Posterior vena cava (tissue), 2 donors: ENCODE results near the gene BUD13. TPM values are rescaled to one million over a fixed set of nuclear protein-coding genes. Genes with fewer than 3 reads are reported as not detected.

ENCODE experiments used
- DNase-seq: peaks from one replicate; pipeline ENCODE4 v3.0.0-alpha.2; 2020; ENCODE audit warnings: low spot score
- intact Hi-C, 2 donors: fragments of 100-400 bp; cut with DNase I; formaldehyde crosslinking; loops; one replicate each; pipeline versions ENCODE4 v1.14.1 to v1.14.2; 2022 to 2023
- total RNA-seq, 2 donors: library from RNA; stranded (reverse); fragmentation: NEBNext Ultra II Directional; extraction: Animal tissue kit (Norgen Biotek cat#: 25700); gene quantifications; one replicate each; pipeline ENCODE4 v1.2.1, GENCODE V29; 2021
- donor health status: DM: yes; HTN: yes; CAD: no.
- donor health status: DM: yes; HTN: yes; CAD: no.

BUD13 gene
- total RNA-seq, 2 donors from 2014 or later = 9.2 to 10.2 TPM

DNA sequence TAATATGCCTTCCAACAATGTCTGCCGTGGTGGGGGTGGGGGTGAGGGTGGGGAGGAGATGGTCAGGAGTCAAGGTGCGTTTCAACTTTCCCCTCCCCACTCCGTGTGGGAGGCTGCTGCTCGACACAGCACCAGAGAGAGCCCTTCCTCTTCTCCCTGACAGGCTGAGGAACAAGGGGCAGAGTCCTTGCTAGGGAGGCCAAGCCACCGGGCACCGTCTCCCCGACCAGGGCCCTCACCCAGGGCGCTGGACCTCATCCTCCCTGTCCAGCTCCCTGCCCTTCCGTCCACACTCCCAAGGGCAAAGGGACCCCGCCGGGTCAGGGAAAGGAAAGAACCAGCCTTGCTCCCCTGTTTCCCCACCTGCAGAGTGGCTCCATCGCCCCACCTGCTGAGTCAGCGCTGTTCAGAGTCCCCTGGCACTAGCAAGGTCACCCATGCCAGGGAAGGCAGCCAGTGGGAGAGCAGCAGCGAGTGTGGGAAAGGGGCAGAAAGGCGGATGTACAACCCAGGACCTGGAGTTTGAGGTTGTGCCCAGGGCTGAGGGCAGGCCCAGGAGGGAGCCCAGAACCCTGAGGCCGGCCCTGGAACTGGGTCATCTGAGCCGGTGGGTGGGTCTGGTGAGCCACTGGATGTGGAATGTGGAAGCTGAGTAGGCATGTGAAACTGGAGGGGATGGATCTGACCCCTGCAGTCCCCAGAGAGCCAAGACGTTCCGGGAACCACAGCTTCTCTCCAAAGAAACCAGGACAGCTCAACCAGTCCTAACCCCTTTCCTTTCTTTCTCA lies 47.2 kb downstream of the BUD13 start:
- intact Hi-C loops = no loop called here
- peak; percentile 85 for DNase-seq

DNA sequence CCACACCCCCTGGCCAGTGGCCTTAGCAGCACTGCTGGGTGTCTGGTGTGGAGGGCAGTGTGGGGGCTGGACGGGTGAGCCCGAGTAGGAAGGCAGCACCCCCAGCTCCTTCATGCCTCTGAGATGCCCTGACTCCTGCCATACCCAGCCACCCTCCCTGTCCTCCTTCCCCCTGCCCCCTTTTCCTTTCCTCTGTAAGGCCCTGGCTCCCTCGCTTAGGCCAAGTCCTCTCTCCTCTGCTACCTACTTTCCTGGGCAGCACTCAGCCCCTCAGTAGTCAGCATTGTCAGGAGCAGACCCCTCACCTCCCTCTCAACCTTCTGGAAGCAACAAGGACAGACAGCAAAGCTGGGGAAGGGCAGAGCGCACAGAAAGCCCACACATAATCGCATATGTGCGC lies 48.0 kb downstream of the BUD13 start:
- peak; percentile 50 for DNase-seq
- intact Hi-C loops = no loop called here

DNA sequence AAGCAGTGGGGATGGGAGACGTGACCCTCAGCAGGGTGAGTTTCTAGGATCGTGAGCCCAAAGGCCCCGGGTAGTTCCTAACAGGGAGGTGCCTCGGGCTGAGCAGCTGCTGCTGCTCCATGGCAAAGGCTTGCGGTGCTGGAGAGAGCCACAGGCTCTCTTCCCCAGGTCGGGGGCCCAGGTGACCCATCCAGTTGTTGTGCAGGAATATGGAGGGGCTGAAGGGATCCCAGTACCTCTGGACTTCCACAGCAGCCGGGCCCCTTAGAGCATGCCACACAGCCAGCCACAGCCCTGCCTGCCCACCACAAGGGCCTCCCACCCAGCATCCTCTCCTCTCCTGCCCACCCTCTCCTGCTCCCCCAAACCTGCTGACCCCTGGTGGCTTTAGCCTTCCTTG lies 49.3 kb downstream of the BUD13 start:
- intact Hi-C loops = no loop called here
- peak; percentile 64 for DNase-seq

DNA sequence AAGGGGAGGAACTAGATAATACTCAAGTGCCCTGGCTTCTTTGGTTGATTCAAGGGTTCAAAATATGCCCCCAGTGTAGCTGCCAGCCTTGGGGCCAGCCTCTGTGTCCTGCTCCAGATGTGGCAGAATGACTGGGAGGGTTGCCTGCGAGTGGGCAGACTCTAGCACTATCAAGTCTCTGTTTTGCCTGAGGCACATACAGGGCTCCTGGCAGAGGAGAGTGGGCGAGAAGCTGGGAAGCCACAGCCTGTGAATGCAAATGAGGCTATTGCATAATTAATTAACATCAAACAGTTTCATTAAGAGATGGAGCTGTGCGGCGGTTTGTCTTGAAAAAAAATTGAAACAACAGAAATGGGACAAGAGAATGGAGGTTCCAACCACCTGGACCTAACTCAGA lies 50.8 kb downstream of the BUD13 start:
- DNase-seq = peak; percentile 41
- intact Hi-C loops = no loop called here

DNA sequence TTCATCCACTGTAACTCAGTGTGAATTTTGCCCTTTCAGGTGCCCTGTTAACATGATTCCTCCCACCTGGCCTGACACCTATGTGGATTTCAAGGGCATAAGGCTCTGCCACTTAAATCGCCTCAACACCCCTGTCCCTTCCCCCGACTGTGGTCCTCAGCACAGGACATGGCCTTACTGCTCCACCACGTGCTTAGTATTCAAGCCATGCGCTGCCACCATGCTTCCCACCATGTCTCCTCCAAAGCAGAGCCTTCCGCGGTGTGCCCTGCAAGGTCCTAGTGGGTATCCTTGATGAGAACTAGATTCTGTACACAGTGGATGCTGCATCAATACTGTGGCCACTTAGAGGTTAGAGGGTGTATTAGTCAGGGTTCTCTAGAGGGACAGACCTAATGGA lies 51.9 kb downstream of the BUD13 start:
- DNase-seq = peak; percentile 52
- intact Hi-C loops = no loop called here

DNA sequence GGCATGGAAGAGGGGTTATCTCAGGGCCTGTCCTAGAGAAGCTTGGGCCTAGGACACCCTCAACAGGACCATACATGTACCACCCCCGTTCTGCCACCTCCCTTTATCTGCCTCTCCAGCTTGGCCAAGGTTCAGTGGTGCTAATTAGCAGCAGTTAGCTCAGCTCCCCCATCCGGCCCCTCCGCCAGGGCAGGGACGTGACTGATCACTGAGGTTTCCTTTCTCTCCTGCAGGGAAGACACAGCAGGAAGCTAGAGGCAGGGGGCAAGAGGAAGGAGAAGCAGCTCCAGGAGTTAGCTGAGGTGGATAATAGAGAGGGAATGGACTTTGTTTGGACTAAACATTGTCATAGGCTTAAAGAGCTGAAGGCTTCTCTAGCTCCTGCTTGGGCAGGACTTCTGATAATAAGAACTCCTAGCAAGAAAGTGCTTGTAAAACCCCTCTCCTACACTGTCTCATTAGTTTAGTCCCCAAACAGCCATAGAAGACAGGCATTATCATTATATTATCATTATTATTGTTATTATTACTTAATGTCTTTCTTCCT lies 53.8 kb downstream of the BUD13 start:
- peak; percentile 55 for DNase-seq
- intact Hi-C loops = no loop called here

DNA sequence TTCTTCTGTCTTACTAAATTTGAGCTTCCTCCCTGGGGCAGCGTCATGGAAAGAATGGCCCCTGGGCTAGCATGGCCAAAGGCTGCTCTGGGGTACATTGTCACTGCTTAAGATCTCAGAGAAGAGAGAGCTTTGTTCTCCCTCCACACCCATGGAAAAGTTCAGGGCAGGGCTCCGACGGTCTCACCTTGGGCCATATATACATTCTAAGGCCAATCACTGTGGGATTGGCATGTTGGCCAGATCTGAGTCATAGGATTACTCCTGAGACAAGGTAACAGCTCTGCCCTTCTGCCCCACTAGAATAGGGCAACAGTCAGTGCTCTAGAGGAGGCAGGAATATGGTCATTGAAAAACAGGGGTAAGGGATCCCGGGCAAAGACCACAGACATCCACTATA lies 56.2 kb downstream of the BUD13 start:
- intact Hi-C loops = no loop called here

DNA sequence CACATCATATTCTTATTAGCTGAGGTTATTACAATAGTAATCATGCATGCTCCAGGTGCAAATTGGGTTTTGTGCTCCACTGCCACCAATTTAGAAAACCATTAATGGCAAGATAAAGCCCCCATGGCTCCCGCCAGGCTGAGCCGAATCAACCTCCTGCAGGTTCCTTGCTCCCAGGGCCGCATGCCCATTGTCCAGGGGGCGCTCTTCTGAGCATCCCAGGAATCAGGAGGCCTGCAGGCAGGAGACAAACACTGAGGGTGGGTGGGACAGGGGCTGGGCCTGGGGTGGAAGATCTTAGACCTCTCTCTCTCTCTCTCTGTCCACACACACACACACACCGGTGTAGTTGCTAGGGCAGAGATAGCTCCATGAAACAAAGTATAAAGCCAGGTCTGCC lies 57.4 kb downstream of the BUD13 start:
- no peak for DNase-seq
- intact Hi-C loops = no loop called here

More for the DNA sequence above, 56.2 kb downstream of the BUD13 start:
- DNase-seq = no peak

DNA sequence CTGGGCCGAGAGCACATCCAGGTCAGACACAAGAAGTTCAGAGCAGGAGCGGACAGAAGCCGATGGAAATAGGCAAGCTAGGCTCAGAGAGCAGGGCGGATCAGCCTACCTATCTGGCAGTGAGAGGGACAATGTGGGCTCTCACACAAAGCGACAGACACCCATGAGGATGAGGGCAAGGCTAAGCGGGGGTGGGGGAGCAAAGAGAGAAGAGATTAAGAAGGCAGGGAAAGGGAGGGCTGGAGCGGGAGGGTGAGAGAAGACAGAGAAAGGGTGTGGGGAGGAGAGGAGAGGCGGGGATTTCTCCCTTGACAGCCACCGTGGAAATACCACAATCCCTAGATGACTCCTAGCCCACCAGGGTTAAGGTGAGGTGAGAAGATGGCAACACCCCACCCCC lies 57.9 kb downstream of the BUD13 start:
- intact Hi-C loops = no loop called here
- no peak for DNase-seq

DNA sequence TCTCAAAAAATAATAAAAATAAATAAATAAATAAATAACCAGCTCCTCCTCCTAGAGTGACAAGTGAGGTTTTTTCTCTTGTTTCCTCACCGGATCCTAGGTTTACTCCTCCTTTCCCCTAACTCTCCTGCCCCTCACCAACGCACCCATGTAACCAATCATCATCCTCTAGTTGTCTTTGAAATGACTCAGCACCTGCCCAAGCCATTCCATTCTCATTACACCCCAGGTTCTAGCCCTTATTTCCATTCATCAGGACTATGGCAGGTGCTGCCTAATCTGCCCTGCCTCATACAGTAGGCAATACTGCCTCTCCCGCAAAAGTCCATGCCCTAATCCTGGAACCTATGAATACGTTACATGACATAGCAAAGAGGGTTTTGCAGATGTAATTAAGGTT lies 60.4 kb downstream of the BUD13 start:
- no peak for DNase-seq
- intact Hi-C loops = no loop called here

DNA sequence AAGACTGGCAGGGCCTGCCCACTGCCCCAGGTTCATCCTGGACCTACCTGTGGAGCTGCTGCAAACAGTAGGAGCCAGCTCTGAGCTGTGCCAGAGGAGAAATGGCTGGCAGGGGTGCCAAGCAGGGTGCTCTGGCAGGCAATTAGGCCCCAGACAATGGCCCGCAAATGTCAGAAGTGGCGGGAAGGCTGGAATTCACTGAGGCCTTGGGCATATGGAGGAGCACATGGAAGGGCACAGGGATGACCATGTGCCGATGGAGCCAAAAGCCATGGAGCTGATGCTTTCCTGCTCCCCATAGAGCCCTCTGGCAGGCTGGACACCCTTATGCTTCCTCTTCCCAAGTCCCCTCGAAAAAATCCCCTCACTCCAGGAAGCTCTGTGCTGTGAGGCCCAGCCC lies 62.0 kb downstream of the BUD13 start:
- intact Hi-C loops = no loop called here

DNA sequence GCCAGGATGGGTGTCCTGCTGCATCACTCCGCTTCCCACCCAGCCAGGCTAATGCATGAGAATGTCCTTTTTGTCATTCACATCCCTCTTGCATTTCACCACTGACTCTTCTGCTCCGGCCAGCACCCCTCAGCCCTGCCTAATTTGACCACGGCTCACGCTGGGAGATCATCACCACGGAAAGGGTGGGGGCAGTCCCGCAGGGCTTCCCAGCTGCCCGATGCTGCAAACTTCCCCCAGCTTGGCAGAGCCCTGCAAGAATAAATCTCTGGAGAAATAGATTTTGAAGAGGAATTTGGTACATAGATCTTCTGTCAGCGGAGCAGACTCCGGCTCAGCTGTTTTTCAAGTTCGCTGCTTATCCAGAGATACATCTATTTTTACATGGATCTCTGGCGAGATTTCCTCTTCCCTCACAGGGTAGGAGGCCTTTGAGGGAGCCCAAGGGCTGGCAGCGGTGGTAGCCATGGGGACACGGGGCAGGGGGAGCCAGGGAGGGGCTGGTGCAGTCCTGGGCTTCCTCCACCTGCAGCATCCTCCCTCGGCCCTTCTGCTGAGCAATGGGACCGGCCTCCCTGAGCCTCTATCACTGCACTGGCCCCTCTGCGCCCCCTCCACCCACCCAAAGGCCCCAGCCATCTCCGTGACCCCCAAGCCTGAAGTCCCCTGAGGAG lies 62.6 kb downstream of the BUD13 start:
- DNase-seq = no peak
- intact Hi-C loops = no loop called here

More for the DNA sequence above, 62.0 kb downstream of the BUD13 start:
- no peak for DNase-seq

DNA sequence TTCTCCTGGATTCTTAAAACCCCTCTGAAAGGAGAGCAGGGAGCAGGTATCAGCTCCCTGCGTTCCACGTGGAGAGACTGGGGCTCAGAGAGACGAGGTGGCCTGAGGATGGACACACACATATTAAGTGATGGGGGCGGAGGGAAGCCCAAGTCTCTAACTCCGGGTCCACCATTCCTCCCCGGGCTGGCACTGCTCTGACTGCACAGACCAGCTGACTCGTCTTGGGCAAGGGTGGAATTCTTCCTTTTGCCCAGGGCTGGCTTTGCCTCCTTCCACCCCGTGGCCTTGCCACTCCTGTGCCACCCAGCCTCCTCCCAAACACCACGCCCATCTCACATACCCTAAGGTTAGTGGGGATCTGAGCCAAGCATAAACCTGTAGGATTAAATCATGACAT lies 65.0 kb downstream of the BUD13 start:
- intact Hi-C loops = no loop called here
- DNase-seq = peak; percentile 46

DNA sequence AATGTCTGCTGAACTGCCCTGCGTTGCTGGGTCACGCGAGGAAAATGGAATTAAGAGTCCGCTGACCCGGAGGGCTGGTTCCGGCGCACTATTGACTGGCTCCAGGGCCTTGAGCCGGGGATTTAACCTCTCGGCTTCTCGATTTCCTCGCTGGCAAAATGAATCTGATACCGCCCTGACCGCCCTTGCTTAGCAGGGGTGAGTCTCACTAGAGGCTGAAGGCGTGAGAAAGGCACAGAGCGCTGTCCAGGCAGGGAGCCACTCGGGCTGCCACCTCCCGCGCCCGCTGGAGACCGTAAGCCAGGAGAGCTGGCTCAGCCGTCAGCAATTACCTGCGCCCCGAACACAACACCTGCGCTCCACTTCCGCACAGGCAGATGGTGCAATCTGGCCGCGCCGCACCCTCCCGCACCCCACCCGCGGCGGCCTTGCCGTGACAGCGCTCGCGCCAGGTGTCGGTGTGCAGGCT lies 65.6 kb downstream of the BUD13 start:
- peak; percentile 70 for DNase-seq
- intact Hi-C loops = no loop called here

DNA sequence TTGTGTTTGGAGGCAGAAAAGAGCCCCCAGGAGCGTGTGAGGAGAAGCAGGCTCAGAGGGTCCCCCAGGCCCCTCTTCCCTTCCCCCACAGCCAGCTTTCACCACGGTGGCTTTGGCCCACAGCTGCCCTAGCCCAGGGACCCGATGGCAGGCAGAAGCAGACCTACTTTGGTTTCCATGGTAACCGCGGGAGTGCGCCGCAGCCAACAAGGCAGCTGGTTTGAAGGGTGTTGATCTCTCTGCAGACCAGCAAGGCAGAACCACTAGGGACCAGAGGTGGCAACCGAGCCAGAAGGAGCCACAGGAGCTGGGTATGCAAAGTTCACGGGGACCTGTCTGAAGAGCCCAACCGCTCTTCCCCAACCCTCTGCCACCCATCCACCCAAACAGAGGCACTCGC lies 69.4 kb downstream of the BUD13 start:
- peak; percentile 50 for DNase-seq

DNA sequence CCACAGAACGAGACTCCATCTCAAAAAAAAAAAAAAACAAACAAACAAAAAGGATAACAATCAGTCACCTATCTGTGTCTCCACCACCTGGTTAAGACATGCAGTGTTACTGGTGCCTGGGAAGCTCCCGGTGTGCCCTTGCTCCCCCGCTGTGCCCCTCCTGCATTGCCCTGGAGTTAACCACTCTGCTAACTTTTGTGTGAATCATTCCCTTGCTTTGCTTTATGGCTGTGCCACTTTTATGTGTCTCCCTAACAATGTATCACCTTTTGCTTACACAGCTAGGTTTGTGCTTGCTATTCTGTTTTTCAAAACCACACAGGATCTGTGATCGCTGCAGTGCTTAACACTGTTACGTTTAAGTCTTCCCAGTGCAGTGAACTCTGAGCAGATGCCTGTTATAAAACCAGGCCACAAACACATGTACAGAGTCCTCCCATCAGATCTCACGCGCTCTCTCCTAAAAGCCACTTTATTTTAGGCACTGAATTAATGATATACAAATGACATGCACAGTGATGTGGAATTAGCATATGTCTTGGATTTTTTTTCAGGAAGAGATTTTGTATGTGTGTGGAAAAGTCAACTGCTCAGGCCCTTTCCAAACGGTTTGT lies 69.9 kb downstream of the BUD13 start:
- intact Hi-C loops = no loop called here
- DNase-seq = peak; percentile 60

More for the DNA sequence above, 69.4 kb downstream of the BUD13 start:
- intact Hi-C loops = no loop called here

DNA sequence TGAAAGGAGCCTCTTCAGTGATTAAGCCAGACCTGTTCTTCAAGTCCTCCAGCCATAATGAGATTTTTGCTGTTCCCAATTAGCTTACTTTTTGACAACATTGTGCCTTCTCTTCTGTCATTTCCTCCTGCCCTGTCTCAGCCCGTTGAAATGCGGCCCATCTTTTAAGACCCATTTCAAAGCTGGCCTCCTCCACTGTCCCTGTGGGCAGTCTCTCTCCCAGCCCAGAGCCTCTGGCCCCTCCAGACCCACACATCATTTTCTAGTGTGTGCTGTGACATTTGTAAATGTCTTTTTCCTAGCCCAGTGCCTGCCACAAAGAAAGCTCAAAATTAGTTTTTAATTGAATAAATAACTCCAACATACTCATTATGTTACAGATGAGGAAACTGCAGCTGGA lies 70.9 kb downstream of the BUD13 start:
- intact Hi-C loops = no loop called here

DNA sequence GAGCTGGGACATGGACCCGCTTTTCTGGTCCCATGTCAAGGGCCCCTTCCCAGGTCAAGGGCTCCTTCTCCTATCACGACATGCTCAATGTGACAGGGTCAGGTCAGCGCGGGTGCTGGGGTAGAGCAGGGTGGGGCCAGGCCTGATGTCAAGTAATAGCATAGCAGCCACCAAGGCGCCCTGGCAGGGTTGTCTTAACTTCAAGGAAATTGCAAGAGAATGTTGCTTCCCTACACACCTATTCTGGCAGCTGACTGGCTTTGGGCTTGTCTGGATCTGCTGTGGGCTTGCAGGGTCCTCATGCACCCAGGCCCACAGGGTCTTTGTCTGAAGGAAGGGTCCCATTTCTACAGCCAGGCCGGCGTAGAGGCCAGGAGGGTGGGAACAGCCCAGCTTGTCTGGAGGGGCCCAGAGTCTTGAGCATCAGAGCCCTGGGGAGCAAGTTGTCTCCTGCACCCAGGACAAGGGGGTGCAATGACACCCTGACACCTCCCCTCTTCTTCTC lies 71.4 kb downstream of the BUD13 start:
- intact Hi-C loops = no loop called here
- peak; percentile 56 for DNase-seq

More for the DNA sequence above, 70.9 kb downstream of the BUD13 start:
- DNase-seq = no peak

DNA sequence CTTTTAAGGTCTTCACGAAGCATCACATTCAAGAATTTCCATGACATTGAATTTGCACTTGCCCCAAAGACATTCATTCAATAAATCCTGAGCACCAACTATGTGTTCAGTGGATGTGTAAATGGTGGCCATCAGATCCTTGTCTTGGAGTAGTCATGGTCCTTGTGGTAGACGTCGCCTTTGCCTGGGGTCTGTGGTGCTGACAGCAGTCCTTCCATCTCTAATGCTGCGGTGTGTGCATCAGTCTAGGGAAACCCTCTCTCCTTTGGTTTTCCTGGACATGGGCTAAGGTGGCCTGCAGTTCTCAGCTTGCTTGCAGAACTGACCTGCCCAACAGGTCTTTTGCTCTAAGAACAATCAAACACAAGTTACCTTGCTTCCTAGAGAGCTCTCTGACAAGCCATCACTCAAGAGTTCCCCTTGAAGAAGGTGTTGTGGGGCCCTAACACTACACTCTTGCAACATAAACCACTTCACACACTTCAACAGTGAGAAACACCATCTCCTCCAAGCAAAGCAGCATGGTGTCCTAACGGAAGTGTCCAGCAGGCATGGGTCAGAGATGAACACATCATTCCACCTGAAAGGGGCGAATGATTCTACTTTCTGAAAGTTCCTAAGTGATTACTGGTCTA lies 72.1 kb downstream of the BUD13 start:
- peak; percentile 25 for DNase-seq

More for the DNA sequence above, 72.1 kb downstream of the BUD13 start:
- intact Hi-C loops = no loop called here
